ENCODE results near the gene CCSER1.
"Not testable (repeated sequence)": the region's sequence is repeated elsewhere in the genome, so short reads cannot be mapped to it uniquely, and the experiment has no call there.

The CCSER1 gene

GRCh38 chr4:90852237-90852636, 725.0 kb downstream of the CCSER1 start:
- no peak for DNase-seq

GRCh38 chr4:90855111-90855510, 727.9 kb downstream of the CCSER1 start:
- no peak for DNase-seq

GRCh38 chr4:90857081-90857820, 730.1 kb downstream of the CCSER1 start:
- DNase-seq: no peak

- no peak for DNase-seq
These were observed 748.6 kb downstream of the CCSER1 start for GRCh38 chr4:90875791-90876190.

GRCh38 chr4:90876296-90876695, 749.1 kb downstream of the CCSER1 start:
- DNase-seq: no peak

GRCh38 chr4:90883519-90883918, 756.3 kb downstream of the CCSER1 start:
- no peak for DNase-seq

- no peak for DNase-seq
These were observed 761.4 kb downstream of the CCSER1 start for GRCh38 chr4:90888571-90888970.

GRCh38 chr4:90889171-90889570, 762.0 kb downstream of the CCSER1 start:
- no peak for DNase-seq

- not testable (repeated sequence) for DNase-seq
These were observed 776.2 kb downstream of the CCSER1 start for GRCh38 chr4:90903413-90903812.

GRCh38 chr4:90904021-90904420, 776.8 kb downstream of the CCSER1 start:
- DNase-seq: no peak

GRCh38 chr4:90906239-90906638, 779.0 kb downstream of the CCSER1 start:
- no peak for DNase-seq

- DNase-seq: not testable (repeated sequence)
These were observed 784.7 kb downstream of the CCSER1 start for GRCh38 chr4:90911724-90912434.

GRCh38 chr4:90922174-90922573, 795.0 kb downstream of the CCSER1 start:
- DNase-seq: no peak

GRCh38 chr4:90926957-90927356, 799.8 kb downstream of the CCSER1 start:
- no peak for DNase-seq

GRCh38 chr4:90943311-90943710, 816.1 kb downstream of the CCSER1 start:
- no peak for DNase-seq

GRCh38 chr4:90946945-90947344, 819.8 kb downstream of the CCSER1 start:
- DNase-seq: no peak

- no peak for DNase-seq
These were observed 823.2 kb downstream of the CCSER1 start for GRCh38 chr4:90950385-90950841.

- DNase-seq: no peak
These were observed 823.8 kb downstream of the CCSER1 start for GRCh38 chr4:90951037-90951436.

- no peak for DNase-seq
These were observed 831.2 kb downstream of the CCSER1 start for GRCh38 chr4:90958256-90958895.

- no peak for DNase-seq
These were observed 833.2 kb downstream of the CCSER1 start for GRCh38 chr4:90960433-90960832.

GRCh38 chr4:90960840-90961239, 833.6 kb downstream of the CCSER1 start:
- DNase-seq: no peak

GRCh38 chr4:90970021-90970420, 842.8 kb downstream of the CCSER1 start:
- DNase-seq: no peak

GRCh38 chr4:90977726-90978125, 850.5 kb downstream of the CCSER1 start:
- no peak for DNase-seq

GRCh38 chr4:90979556-90979955, 852.4 kb downstream of the CCSER1 start:
- DNase-seq: no peak
